Effector memory CD4-positive, alpha-beta T cell (primary cell): ENCODE measurements around the gene EPB41L4A.

ENCODE experiments used
- DNase-seq, 3 donors: peaks; one replicate each; pipeline ENCODE4 v3.0.0-alpha.2; 2020
- H3K27ac ChIP-seq: 2 replicates; pipeline ENCODE4 v1.7.0; 2013; ENCODE audit warnings: mild to moderate bottlenecking, low read length, moderate library complexity; ENCODE audit not compliant: insufficient read depth, poor library complexity, severe bottlenecking
- H3K27me3 ChIP-seq: replicated peaks from 2 replicates; pipeline ENCODE4 v1.7.0; 2013; ENCODE audit warnings: mild to moderate bottlenecking, low read length; ENCODE audit not compliant: insufficient read depth, control insufficient read depth, poor library complexity, severe bottlenecking
- H3K36me3 ChIP-seq: 2 replicates; pipeline ENCODE4 v1.7.0; 2013; ENCODE audit warnings: mild to moderate bottlenecking, low read length, moderate library complexity; ENCODE audit not compliant: control insufficient read depth, insufficient read depth
- H3K4me1 ChIP-seq: 2 replicates; pipeline ENCODE4 v1.7.0; 2013; ENCODE audit warnings: low read length, mild to moderate bottlenecking; ENCODE audit not compliant: control insufficient read depth, insufficient read depth, poor library complexity, severe bottlenecking
- H3K4me3 ChIP-seq: 2 replicates; pipeline ENCODE4 v1.7.0; 2013; ENCODE audit warnings: low read length, low read depth, mild to moderate bottlenecking; ENCODE audit not compliant: insufficient read depth, poor library complexity, severe bottlenecking
- H3K9me3 ChIP-seq: 2 replicates; pipeline ENCODE4 v1.7.0; 2013; ENCODE audit warnings: mild to moderate bottlenecking, low read length, moderate library complexity; ENCODE audit not compliant: control insufficient read depth

Gene EPB41L4A

GRCh38 chr5:112117551-112117950 lies 301.5 kb downstream of the EPB41L4A start:
- Histone ChIP-seq H3K4me3 (no peak overlapping the region), H3K27ac (no peak overlapping the region)
- DNase-seq = no peak

GRCh38 chr5:112116371-112116770 lies 302.7 kb downstream of the EPB41L4A start:
- no peaks in the 10 kb centered on the region for H3K9me3 ChIP-seq
- no peak overlapping the region for H3K4me3 ChIP-seq
- H3K27ac ChIP-seq = no peak overlapping the region
- H3K36me3 ChIP-seq = no peaks in the 10 kb centered on the region
- no peaks in the 10 kb centered on the region for H3K4me1 ChIP-seq
- DNase-seq = no peak
- H3K27me3 ChIP-seq = no peaks in the 10 kb centered on the region

More at GRCh38 chr5:112117551-112117950, 301.5 kb downstream of the EPB41L4A start:
- Histone ChIP-seq H3K9me3 (no peaks in the 10 kb centered on the region), H3K27me3 (no peaks in the 10 kb centered on the region), H3K36me3 (no peaks in the 10 kb centered on the region), H3K4me1 (no peaks in the 10 kb centered on the region)

GRCh38 chr5:112113565-112113964 lies 305.5 kb downstream of the EPB41L4A start:
- Histone ChIP-seq H3K4me3 (no peak overlapping the region), H3K4me1 (no peaks in the 10 kb centered on the region), H3K27ac (no peak overlapping the region), H3K36me3 (no peaks in the 10 kb centered on the region), H3K27me3 (no peaks in the 10 kb centered on the region), H3K9me3 (no peaks in the 10 kb centered on the region)
- no peak for DNase-seq
